Liver (tissue), 9 donors: ENCODE results near the gene MTERF1. TPM values are rescaled to one million over a fixed set of nuclear protein-coding genes. Genes with fewer than 3 reads are reported as not detected.

Source experiments
- DNase-seq: peaks from one replicate; pipeline ENCODE4 v3.0.0-alpha.2; 2017; ENCODE audit warnings: low spot score
- H3K27ac ChIP-seq, 2 donors: one replicate each; pipeline ENCODE4 v1.7.0; 2013; ENCODE audit warnings: inconsistent platforms in 2 of 2, low read length in 2 of 2, control low read depth in 1 of 2, low read depth in 1 of 2, mild to moderate bottlenecking in 1 of 2
- H3K27me3 ChIP-seq, 4 donors: one replicate each; pipeline versions ENCODE4 v1.6.1 to v1.7.0; 2013; ENCODE audit warnings: low read length in 3 of 4, inconsistent platforms in 1 of 4, mild to moderate bottlenecking in 1 of 4, moderate library complexity in 1 of 4; ENCODE audit not compliant: control insufficient read depth in 4 of 4, insufficient read depth in 4 of 4
- H3K36me3 ChIP-seq, 4 donors: one replicate each; pipeline versions ENCODE4 v1.6.1 to v1.7.0; 2013; ENCODE audit warnings: low read length in 3 of 4, mild to moderate bottlenecking in 3 of 4, low read depth in 1 of 4, moderate library complexity in 1 of 4; ENCODE audit not compliant: control insufficient read depth in 4 of 4, insufficient read depth in 3 of 4
- H3K4me1 ChIP-seq, 4 donors: one replicate each; pipeline versions ENCODE4 v1.6.1 to v1.7.0; 2013; ENCODE audit warnings: low read length in 3 of 4, mild to moderate bottlenecking in 3 of 4, moderate library complexity in 1 of 4; ENCODE audit not compliant: control insufficient read depth in 4 of 4, insufficient read depth in 4 of 4
- H3K4me3 ChIP-seq, 3 donors: one replicate each; pipeline versions ENCODE4 v1.6.1 to v1.7.0; 2013; ENCODE audit warnings: low read length in 3 of 3, control low read depth in 1 of 3, low read depth in 1 of 3, mild to moderate bottlenecking in 1 of 3
- H3K9ac ChIP-seq, 2 donors: one replicate each; pipeline ENCODE4 v1.7.0; 2013; ENCODE audit warnings: low read length in 2 of 2, mild to moderate bottlenecking in 2 of 2, moderate library complexity in 2 of 2, control low read depth in 1 of 2, low read depth in 1 of 2
- H3K9me3 ChIP-seq, 4 donors: one replicate each; pipeline versions ENCODE4 v1.6.1 to v1.7.0; 2013; ENCODE audit warnings: low read length in 3 of 4; ENCODE audit not compliant: control insufficient read depth in 4 of 4
- EGR1 ChIP-seq, 2 donors: IDR thresholded peaks; 2 replicates each; pipeline ENCODE4 v1.6.1; 2016 to 2018; ENCODE audit warnings: antibody characterized with exemption in 2 of 2, low read depth in 2 of 2
- FOXA1 ChIP-seq: IDR thresholded peaks from 2 replicates; pipeline ENCODE4 v1.6.1; 2016; ENCODE audit warnings: antibody characterized with exemption
- FOXA2 ChIP-seq: IDR thresholded peaks from 2 replicates; pipeline ENCODE4 v1.6.1; 2016; ENCODE audit warnings: antibody characterized with exemption
- GABPA ChIP-seq, 2 donors: IDR thresholded peaks in 1 of 2; conservative IDR thresholded peaks in 1 of 2; 2 replicates each; pipeline ENCODE4 v1.6.1; 2016; ENCODE audit warnings: antibody characterized with exemption in 2 of 2, mild to moderate bottlenecking in 1 of 2, moderate library complexity in 1 of 2
- HNF4A ChIP-seq, 2 donors: conservative IDR thresholded peaks; 2 replicates each; pipeline ENCODE4 v1.6.1; 2016; ENCODE audit warnings: antibody characterized with exemption in 2 of 2, mild to moderate bottlenecking in 2 of 2
- HNF4G ChIP-seq: IDR thresholded peaks from 2 replicates; pipeline ENCODE4 v1.6.1; 2016; ENCODE audit warnings: antibody characterized with exemption
- JUND ChIP-seq, 2 donors: IDR thresholded peaks; 2 replicates each; pipeline ENCODE4 v1.6.1; 2016; ENCODE audit warnings: antibody characterized with exemption in 2 of 2
- NR2F2 ChIP-seq: IDR thresholded peaks from 2 replicates; pipeline ENCODE4 v1.6.1; 2016; ENCODE audit warnings: antibody characterized with exemption
- RAD21 ChIP-seq, 2 donors: IDR thresholded peaks; 2 replicates each; pipeline ENCODE4 v1.6.1; 2016; ENCODE audit warnings: antibody characterized with exemption in 2 of 2, mild to moderate bottlenecking in 2 of 2
- RXRA ChIP-seq, 2 donors: IDR thresholded peaks; 2 replicates each; pipeline ENCODE4 v1.6.1; 2017 to 2018; ENCODE audit warnings: antibody characterized with exemption in 2 of 2, mild to moderate bottlenecking in 1 of 2
- SP1 ChIP-seq: IDR thresholded peaks from 2 replicates; pipeline ENCODE4 v1.6.1; 2018; ENCODE audit warnings: antibody characterized with exemption, mild to moderate bottlenecking
- TAF1 ChIP-seq: conservative IDR thresholded peaks from 2 replicates; pipeline ENCODE4 v1.6.1; 2016; ENCODE audit warnings: antibody characterized with exemption, mild to moderate bottlenecking
- YY1 ChIP-seq: IDR thresholded peaks from 2 replicates; pipeline ENCODE4 v1.6.1; 2016; ENCODE audit warnings: antibody characterized with exemption, mild to moderate bottlenecking
- polyA plus RNA-seq, 2 donors: library from polyadenylated mRNA; stranded (reverse) in 1 of 2; unstranded in 1 of 2; fragments of 200-250 nt in 1 of 2; fragments of >200 nt in 1 of 2; fragmentation: Nextera tagmentation in 1 of 2; extraction: Ambion mirVana in 1 of 2; gene quantifications; one replicate each; pipeline versions ENCODE4 v1.2.1 to v1.2.3, GENCODE V29; 2013 to 2015
- total RNA-seq, 2 donors: library from RNA; depleted of rRNA; stranded (reverse); fragments of >200 nt; gene quantifications; one replicate each; pipeline ENCODE4 v1.2.3, GENCODE V29; 2014
- TF ChIP-seq, protein P1 (sequence below): IDR thresholded peaks from 2 replicates; pipeline ENCODE4 v1.6.1; 2016; ENCODE audit warnings: antibody characterized with exemption
- TF ChIP-seq, protein P2 (sequence below): fragments of 150-350 bp; IDR thresholded peaks from 2 replicates; pipeline ENCODE4 v1.5.1; 2017; ENCODE audit warnings: improper control_type of control experiment, low read depth, low read length; ENCODE audit not compliant: missing input control
- TF ChIP-seq, protein P3 (sequence below): IDR thresholded peaks from 2 replicates; pipeline ENCODE4 v1.6.1; 2016; ENCODE audit warnings: antibody characterized with exemption, mild to moderate bottlenecking
- TF ChIP-seq, protein P4 (sequence below): IDR thresholded peaks from 2 replicates; pipeline ENCODE4 v1.6.1; 2016; ENCODE audit warnings: antibody characterized with exemption
- TF ChIP-seq, protein P5 (sequence below): IDR thresholded peaks from 2 replicates; pipeline ENCODE4 v1.6.1; 2016; ENCODE audit warnings: antibody characterized with exemption
- donor health status: healthy.
- donor health status: healthy.
- donor health status: healthy.
- donor health status: healthy.
- donor health status: healthy.

MTERF1 gene
- total and polyA plus RNA-seq, 4 donors = 5.8 to 9.1 (median 6.4) TPM

DNA sequence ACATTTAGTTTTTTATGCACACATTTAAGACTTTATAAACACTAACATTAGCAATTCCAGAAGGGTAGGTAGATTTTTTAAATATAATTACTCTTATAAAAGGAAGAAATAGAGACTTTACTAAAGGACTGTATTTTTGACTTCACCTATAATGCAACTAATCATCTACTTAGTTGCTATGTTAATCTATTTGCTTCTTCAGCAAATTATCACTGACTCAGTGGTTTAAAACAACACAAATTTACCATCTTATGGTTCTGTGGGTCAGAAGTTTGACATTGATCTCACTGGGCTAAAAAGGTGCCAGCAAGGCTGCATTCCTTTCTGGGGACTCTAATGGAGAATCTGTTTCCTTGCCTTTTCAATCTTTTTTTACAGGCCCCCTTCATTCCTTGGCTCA, 7.6 kb downstream of the MTERF1 start (continued):
- TF ChIP-seq, protein P1, sequence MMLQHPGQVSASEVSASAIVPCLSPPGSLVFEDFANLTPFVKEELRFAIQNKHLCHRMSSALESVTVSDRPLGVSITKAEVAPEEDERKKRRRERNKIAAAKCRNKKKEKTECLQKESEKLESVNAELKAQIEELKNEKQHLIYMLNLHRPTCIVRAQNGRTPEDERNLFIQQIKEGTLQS = no peak
- TF ChIP-seq FOXA2 = no peak

DNA sequence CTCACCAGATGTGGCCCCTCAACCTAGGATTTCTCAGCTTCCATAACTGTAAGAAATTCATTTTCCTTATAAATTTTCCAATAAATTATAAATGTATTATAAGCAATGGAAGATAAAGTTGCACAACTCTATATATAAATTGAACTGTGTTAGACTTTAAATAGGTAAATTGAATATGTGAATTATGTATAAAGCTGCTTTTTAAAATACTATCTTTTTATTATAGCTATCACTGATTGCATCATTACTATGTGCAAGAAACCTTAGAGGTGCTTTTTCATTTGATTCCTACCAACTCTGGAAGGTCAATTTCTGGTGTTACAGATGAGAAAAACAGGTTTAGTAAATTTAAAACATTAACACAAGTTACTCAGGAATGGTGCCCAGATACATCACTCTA, 8.4 kb downstream of the MTERF1 start:
- DNase-seq = no peak
- TF ChIP-seq GABPA (IDR thresholded peaks at IDR 0.05 in 1 of 2, conservative IDR thresholded peaks at IDR 0.05 in 1 of 2) (no peak), JUND (IDR thresholded peaks at IDR 0.05) (no peak), FOXA1 (no peak), RXRA (IDR thresholded peaks at IDR 0.05) (no peak), EGR1 (IDR thresholded peaks at IDR 0.05; ENCODE audit: low read depth in 2 of 2) (no peak), RAD21 (IDR thresholded peaks at IDR 0.05) (no peak), FOXA2 (no peak), YY1 (no peak), SP1 (no peak), TAF1 (no peak), HNF4A (conservative IDR thresholded peaks at IDR 0.05) (no peak), HNF4G (no peak), NR2F2 (no peak)
- TF ChIP-seq, protein P2, sequence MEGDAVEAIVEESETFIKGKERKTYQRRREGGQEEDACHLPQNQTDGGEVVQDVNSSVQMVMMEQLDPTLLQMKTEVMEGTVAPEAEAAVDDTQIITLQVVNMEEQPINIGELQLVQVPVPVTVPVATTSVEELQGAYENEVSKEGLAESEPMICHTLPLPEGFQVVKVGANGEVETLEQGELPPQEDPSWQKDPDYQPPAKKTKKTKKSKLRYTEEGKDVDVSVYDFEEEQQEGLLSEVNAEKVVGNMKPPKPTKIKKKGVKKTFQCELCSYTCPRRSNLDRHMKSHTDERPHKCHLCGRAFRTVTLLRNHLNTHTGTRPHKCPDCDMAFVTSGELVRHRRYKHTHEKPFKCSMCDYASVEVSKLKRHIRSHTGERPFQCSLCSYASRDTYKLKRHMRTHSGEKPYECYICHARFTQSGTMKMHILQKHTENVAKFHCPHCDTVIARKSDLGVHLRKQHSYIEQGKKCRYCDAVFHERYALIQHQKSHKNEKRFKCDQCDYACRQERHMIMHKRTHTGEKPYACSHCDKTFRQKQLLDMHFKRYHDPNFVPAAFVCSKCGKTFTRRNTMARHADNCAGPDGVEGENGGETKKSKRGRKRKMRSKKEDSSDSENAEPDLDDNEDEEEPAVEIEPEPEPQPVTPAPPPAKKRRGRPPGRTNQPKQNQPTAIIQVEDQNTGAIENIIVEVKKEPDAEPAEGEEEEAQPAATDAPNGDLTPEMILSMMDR = no peak
- TF ChIP-seq, protein P3, sequence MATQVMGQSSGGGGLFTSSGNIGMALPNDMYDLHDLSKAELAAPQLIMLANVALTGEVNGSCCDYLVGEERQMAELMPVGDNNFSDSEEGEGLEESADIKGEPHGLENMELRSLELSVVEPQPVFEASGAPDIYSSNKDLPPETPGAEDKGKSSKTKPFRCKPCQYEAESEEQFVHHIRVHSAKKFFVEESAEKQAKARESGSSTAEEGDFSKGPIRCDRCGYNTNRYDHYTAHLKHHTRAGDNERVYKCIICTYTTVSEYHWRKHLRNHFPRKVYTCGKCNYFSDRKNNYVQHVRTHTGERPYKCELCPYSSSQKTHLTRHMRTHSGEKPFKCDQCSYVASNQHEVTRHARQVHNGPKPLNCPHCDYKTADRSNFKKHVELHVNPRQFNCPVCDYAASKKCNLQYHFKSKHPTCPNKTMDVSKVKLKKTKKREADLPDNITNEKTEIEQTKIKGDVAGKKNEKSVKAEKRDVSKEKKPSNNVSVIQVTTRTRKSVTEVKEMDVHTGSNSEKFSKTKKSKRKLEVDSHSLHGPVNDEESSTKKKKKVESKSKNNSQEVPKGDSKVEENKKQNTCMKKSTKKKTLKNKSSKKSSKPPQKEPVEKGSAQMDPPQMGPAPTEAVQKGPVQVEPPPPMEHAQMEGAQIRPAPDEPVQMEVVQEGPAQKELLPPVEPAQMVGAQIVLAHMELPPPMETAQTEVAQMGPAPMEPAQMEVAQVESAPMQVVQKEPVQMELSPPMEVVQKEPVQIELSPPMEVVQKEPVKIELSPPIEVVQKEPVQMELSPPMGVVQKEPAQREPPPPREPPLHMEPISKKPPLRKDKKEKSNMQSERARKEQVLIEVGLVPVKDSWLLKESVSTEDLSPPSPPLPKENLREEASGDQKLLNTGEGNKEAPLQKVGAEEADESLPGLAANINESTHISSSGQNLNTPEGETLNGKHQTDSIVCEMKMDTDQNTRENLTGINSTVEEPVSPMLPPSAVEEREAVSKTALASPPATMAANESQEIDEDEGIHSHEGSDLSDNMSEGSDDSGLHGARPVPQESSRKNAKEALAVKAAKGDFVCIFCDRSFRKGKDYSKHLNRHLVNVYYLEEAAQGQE = no peak
- TF ChIP-seq, protein P4, sequence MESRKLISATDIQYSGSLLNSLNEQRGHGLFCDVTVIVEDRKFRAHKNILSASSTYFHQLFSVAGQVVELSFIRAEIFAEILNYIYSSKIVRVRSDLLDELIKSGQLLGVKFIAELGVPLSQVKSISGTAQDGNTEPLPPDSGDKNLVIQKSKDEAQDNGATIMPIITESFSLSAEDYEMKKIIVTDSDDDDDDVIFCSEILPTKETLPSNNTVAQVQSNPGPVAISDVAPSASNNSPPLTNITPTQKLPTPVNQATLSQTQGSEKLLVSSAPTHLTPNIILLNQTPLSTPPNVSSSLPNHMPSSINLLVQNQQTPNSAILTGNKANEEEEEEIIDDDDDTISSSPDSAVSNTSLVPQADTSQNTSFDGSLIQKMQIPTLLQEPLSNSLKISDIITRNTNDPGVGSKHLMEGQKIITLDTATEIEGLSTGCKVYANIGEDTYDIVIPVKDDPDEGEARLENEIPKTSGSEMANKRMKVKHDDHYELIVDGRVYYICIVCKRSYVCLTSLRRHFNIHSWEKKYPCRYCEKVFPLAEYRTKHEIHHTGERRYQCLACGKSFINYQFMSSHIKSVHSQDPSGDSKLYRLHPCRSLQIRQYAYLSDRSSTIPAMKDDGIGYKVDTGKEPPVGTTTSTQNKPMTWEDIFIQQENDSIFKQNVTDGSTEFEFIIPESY = no peak
- TF ChIP-seq, protein P1 = no peak
- TF ChIP-seq, protein P5, sequence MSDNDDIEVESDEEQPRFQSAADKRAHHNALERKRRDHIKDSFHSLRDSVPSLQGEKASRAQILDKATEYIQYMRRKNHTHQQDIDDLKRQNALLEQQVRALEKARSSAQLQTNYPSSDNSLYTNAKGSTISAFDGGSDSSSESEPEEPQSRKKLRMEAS = no peak
- H3K4me3 ChIP-seq = no peak overlapping the region
- H3K4me1 ChIP-seq = no peaks in the 10 kb centered on the region
- H3K9me3 ChIP-seq = no peaks in the 10 kb centered on the region
- H3K9ac ChIP-seq = no peak overlapping the region
- H3K27me3 ChIP-seq = no peaks in the 10 kb centered on the region
- H3K36me3 ChIP-seq = peaks cover 3 to 13% (median 9%) of the 10 kb centered on the region in 4 donors
- H3K27ac ChIP-seq = no peak overlapping the region
